ENCODE results near the gene TASP1.
"Not testable (repeated sequence)": the region's sequence is repeated elsewhere in the genome, so short reads cannot be mapped to it uniquely, and the experiment has no call there.

The TASP1 gene

GRCh38 chr20:13395232-13395631, 243.5 kb downstream of the TASP1 start:
- no peak for DNase-seq

GRCh38 chr20:13392391-13392790, 246.3 kb downstream of the TASP1 start:
- DNase-seq: no peak

- DNase-seq: no peak
Observed at GRCh38 chr20:13389115-13389514, 249.6 kb downstream of the TASP1 start.

- DNase-seq: no peak
Observed at GRCh38 chr20:13384132-13384531, 254.6 kb downstream of the TASP1 start.

GRCh38 chr20:13382786-13383185, 255.9 kb downstream of the TASP1 start:
- no peak for DNase-seq

- not testable (repeated sequence) for DNase-seq
Observed at GRCh38 chr20:13380497-13381229, 258.1 kb downstream of the TASP1 start.

GRCh38 chr20:13373400-13373799, 265.3 kb downstream of the TASP1 start:
- no peak for DNase-seq

GRCh38 chr20:13364278-13365170, 274.2 kb downstream of the TASP1 start:
- DNase-seq: no peak

GRCh38 chr20:13363473-13363872, 275.3 kb downstream of the TASP1 start:
- no peak for DNase-seq

GRCh38 chr20:13362165-13362564, 276.6 kb downstream of the TASP1 start:
- DNase-seq: not testable (repeated sequence)

GRCh38 chr20:13358936-13359335, 279.8 kb downstream of the TASP1 start:
- DNase-seq: not testable (repeated sequence)

GRCh38 chr20:13357782-13358181, 280.9 kb downstream of the TASP1 start:
- not testable (repeated sequence) for DNase-seq

GRCh38 chr20:13356591-13356990, 282.1 kb downstream of the TASP1 start:
- DNase-seq: no peak

- DNase-seq: no peak
Observed at GRCh38 chr20:13355941-13356486, 282.7 kb downstream of the TASP1 start.

GRCh38 chr20:13355411-13355810, 283.3 kb downstream of the TASP1 start:
- DNase-seq: no peak

GRCh38 chr20:13353261-13353945, 285.3 kb downstream of the TASP1 start:
- DNase-seq: no peak

- no peak for DNase-seq
Observed at GRCh38 chr20:13349235-13349604, 289.5 kb downstream of the TASP1 start.

- DNase-seq: no peak
Observed at GRCh38 chr20:13348311-13349234, 290.2 kb downstream of the TASP1 start.

GRCh38 chr20:13344671-13345070, 294.1 kb downstream of the TASP1 start:
- DNase-seq: no peak

- DNase-seq: no peak
Observed at GRCh38 chr20:13342469-13343242, 296.1 kb downstream of the TASP1 start.

- DNase-seq: no peak
Observed at GRCh38 chr20:13341737-13342393, 296.9 kb downstream of the TASP1 start.

Measured in NCI-H446 treated with DMSO at 0.1 percent for 48 hours (cell line).